Measurements from ENCODE around the gene ZNF662. TPM values are rescaled to one million over a fixed set of nuclear protein-coding genes. Genes with fewer than 3 reads are reported as not detected.
"Not testable (repeated sequence)": the region's sequence is repeated elsewhere in the genome, so short reads cannot be mapped to it uniquely, and the experiment has no call there.

The ZNF662 gene
- total RNA-seq, 2 donors from 2014 or later: 5.2 to 6.3 TPM

GRCh38 chr3:42883251-42883930 lies 22.6 kb upstream of the ZNF662 start:
- intact Hi-C loops (cut with DNase I): loop anchor here in 1 of 2 donors (5.0 kb wide), 1 partner anchor 51 kb away; no protein-coding TSS in a partner anchor
- not testable (repeated sequence) for ATAC-seq, DNase-seq

- ATAC-seq: no peak
- DNase-seq: no peak
- intact Hi-C loops (cut with DNase I): loop anchor here in 1 of 2 donors (5.0 kb wide), 1 partner anchor 52 kb away; no protein-coding TSS in a partner anchor
Observed at GRCh38 chr3:42884324-42884723, 21.6 kb upstream of the ZNF662 start.

- DNase-seq: no peak
- ATAC-seq: no peak
- intact Hi-C loops (cut with DNase I): no loop called here
Observed at GRCh38 chr3:42886294-42886822, 19.6 kb upstream of the ZNF662 start.

- ATAC-seq: no peak
- intact Hi-C loops (cut with DNase I): no loop called here
- DNase-seq: no peak
Observed at GRCh38 chr3:42887084-42887483, 18.9 kb upstream of the ZNF662 start.

- intact Hi-C loops (cut with DNase I): no loop called here
- no peak for DNase-seq
- no peak for ATAC-seq
Observed at GRCh38 chr3:42891042-42891441, 14.9 kb upstream of the ZNF662 start.

- no peak for DNase-seq
- no peak for ATAC-seq
- intact Hi-C loops (cut with DNase I): no loop called here
Observed at GRCh38 chr3:42892169-42892568, 13.8 kb upstream of the ZNF662 start.

GRCh38 chr3:42892807-42893206 lies 13.1 kb upstream of the ZNF662 start:
- ATAC-seq (no peak), DNase-seq (no peak)
- intact Hi-C loops (cut with DNase I): no loop called here

- intact Hi-C loops (cut with DNase I): no loop called here
- DNase-seq: no peak
- ATAC-seq: no peak
Observed at GRCh38 chr3:42894698-42895579, 11.0 kb upstream of the ZNF662 start.

- intact Hi-C loops (cut with DNase I): no loop called here
- ATAC-seq: no peak
- no peak for DNase-seq
Observed at GRCh38 chr3:42895580-42895868, 10.4 kb upstream of the ZNF662 start.

GRCh38 chr3:42898896-42899675 lies 6.9 kb upstream of the ZNF662 start:
- ATAC-seq: no peak
- DNase-seq: no peak
- intact Hi-C loops (cut with DNase I): no loop called here

GRCh38 chr3:42900226-42901072 lies 5.5 kb upstream of the ZNF662 start:
- no peak for ATAC-seq
- intact Hi-C loops (cut with DNase I): no loop called here

GRCh38 chr3:42901073-42901415 lies 4.9 kb upstream of the ZNF662 start:
- intact Hi-C loops (cut with DNase I): no loop called here
- ATAC-seq: no peak
- DNase-seq: no peak

More at GRCh38 chr3:42900226-42901072, 5.5 kb upstream of the ZNF662 start:
- DNase-seq: no peak

GRCh38 chr3:42902257-42902656 lies 3.7 kb upstream of the ZNF662 start:
- intact Hi-C loops (cut with DNase I): no loop called here
- no peak for DNase-seq
- ATAC-seq: no peak

GRCh38 chr3:42904076-42904475 lies 1.9 kb upstream of the ZNF662 start:
- intact Hi-C loops (cut with DNase I): no loop called here
- DNase-seq (no peak), ATAC-seq (no peak)

GRCh38 chr3:42905740-42906069 lies 237 bp upstream of the ZNF662 start:
- DNase-seq: no peak
- intact Hi-C loops (cut with DNase I): no loop called here
- ATAC-seq: no peak

- DNase-seq: no peak
- intact Hi-C loops (cut with DNase I): no loop called here
- peak; percentile 9 to 27 for ATAC-seq
Observed at GRCh38 chr3:42906848-42907183, 874 bp downstream of the ZNF662 start.

GRCh38 chr3:42908675-42909074 lies 2.7 kb downstream of the ZNF662 start:
- DNase-seq (no peak), ATAC-seq (no peak)
- intact Hi-C loops (cut with DNase I): no loop called here

GRCh38 chr3:42911551-42911950 lies 5.6 kb downstream of the ZNF662 start:
- ATAC-seq (no peak), DNase-seq (no peak)
- intact Hi-C loops (cut with DNase I): no loop called here
